Thyroid gland (tissue), 4 donors: ENCODE data around the gene ICE2. TPM values are rescaled to one million over a fixed set of nuclear protein-coding genes. Genes with fewer than 3 reads are reported as not detected.

Experiments used
- DNase-seq, 2 donors: peaks; one replicate each; pipeline ENCODE4 v3.0.0-alpha.2; 2019
- H3K27ac ChIP-seq, 3 donors: fragments of 200-600 bp; sonication (generic); 1 replicate in 2 of 3; 2 replicates in 1 of 3; pipeline ENCODE4 v1.5.1; 2016 to 2019; ENCODE audit warnings: mild to moderate bottlenecking in 1 of 3, moderate library complexity in 1 of 3
- H3K27me3 ChIP-seq: fragments of 200-600 bp; sonication (generic); one replicate; pipeline ENCODE4 v1.5.1; 2019
- H3K36me3 ChIP-seq, 2 donors: fragments of 200-600 bp; sonication (generic); one replicate each; pipeline ENCODE4 v1.5.1; 2016 to 2019
- H3K4me1 ChIP-seq, 2 donors: fragments of 200-600 bp; sonication (generic); one replicate each; pipeline ENCODE4 v1.5.1; 2017 to 2019
- H3K4me3 ChIP-seq, 3 donors: fragments of 200-600 bp; sonication (generic); replicated peaks in 1 of 3; 1 replicate in 2 of 3; 2 replicates in 1 of 3; pipeline ENCODE4 v1.5.1; 2016; ENCODE audit warnings: mild to moderate bottlenecking in 1 of 3
- H3K9me3 ChIP-seq: fragments of 200-600 bp; sonication (generic); one replicate; pipeline ENCODE4 v1.5.1; 2017
- POLR2A ChIP-seq, 2 donors: fragments of 450-650 bp; IDR thresholded peaks; one replicate each; pipeline ENCODE4 v1.6.1; 2017; ENCODE audit warnings: antibody characterized with exemption in 2 of 2, mild to moderate bottlenecking in 2 of 2, moderate library complexity in 1 of 2
- WGBS, 2 donors: methylation state at CpG; one replicate each; pipeline ENCODE4 v1.1.5; 2017; 5-methylcytosine and 5-hydroxymethylcytosine counted together
- intact Hi-C: fragments of 100-400 bp; cut with DNase I; formaldehyde crosslinking; loops from one replicate; pipeline ENCODE4 v1.15.1; 2023
- total RNA-seq, 4 donors: library from RNA; depleted of rRNA; stranded (reverse); fragments of >200 nt; gene quantifications; one replicate each; pipeline ENCODE4 v1.2.3, GENCODE V29; 2016
- TF ChIP-seq, protein P1 (sequence below), 6 experiments: fragments of 200-600 bp in 3 of 6; fragments of 450-650 bp in 3 of 6; sonication (generic) in 3 of 6; IDR thresholded peaks; one replicate each; pipeline ENCODE4 v1.5.1; 2016 to 2019; ENCODE audit warnings: antibody characterized with exemption in 6 of 6, mild to moderate bottlenecking in 2 of 6, inconsistent platforms in 1 of 6, moderate library complexity in 1 of 6

Gene ICE2
- total RNA-seq, 4 donors from 2014 or later = 52.6 to 84.5 (median 59.5) TPM

DNA sequence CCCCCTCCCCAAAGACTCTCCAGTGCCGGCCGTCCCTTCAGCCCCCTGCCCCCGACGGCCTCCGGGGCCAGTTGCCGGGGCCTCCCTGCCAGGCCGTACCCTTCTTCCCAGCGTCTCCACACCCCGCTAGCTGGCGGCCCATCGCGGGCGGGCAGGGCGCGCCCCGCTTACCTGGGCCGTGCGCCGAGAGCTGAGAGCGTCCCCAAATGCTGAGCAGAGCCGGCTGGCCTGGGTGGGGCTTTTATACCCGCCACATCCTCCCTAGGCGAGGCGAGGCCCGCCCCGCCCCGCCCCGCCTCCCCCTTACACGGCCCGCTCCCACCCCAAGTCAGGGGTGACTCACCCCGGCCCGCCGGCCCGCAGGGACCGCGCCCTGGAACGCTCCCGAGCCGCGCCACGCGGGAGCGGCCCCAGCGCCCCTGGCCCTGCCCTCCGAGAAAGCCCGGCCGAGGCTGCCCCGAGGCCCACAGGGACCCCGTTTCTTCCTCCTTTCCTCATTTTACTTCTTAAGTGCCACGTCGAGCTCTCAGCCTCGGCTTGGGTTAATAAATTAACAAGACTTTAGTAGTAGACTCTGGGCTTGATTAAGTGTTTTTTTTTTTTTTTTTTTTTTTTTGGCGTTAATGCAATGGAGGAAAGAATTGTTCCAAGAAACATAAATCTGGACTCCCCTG is 81.0 kb downstream of the ICE2 start, which contains the start of gene ANXA2:
Gene ANXA2 (minus strand): TSS at position 215 of the 674 bp plus-strand sequence. CDS start 11,911 bp downstream, outside the sequence.
- Histone ChIP-seq H3K4me1 (peaks cover 37 to 38% of the 10 kb centered on the region in 2 donors), H3K27me3 (no peaks in the 10 kb centered on the region), H3K9me3 (no peaks in the 10 kb centered on the region), H3K4me3 (peak within 1 kb of the TSS; percentile 91 to 95 (median 94)), H3K27ac (peak within 1 kb of the TSS; percentile 96 to 99 (median 98)), H3K36me3 (no peaks in the 10 kb centered on the region)
- WGBS, 2 donors = 0 to 1% methylated on average over 16 to 23 of the region's 53 CpGs
- TF ChIP-seq POLR2A (IDR thresholded peaks at IDR 0.05) = peak; percentile 54 to 94
- TF ChIP-seq, protein P1, sequence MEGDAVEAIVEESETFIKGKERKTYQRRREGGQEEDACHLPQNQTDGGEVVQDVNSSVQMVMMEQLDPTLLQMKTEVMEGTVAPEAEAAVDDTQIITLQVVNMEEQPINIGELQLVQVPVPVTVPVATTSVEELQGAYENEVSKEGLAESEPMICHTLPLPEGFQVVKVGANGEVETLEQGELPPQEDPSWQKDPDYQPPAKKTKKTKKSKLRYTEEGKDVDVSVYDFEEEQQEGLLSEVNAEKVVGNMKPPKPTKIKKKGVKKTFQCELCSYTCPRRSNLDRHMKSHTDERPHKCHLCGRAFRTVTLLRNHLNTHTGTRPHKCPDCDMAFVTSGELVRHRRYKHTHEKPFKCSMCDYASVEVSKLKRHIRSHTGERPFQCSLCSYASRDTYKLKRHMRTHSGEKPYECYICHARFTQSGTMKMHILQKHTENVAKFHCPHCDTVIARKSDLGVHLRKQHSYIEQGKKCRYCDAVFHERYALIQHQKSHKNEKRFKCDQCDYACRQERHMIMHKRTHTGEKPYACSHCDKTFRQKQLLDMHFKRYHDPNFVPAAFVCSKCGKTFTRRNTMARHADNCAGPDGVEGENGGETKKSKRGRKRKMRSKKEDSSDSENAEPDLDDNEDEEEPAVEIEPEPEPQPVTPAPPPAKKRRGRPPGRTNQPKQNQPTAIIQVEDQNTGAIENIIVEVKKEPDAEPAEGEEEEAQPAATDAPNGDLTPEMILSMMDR (IDR thresholded peaks at IDR 0.05) = no peak
- intact Hi-C loops = loop anchor here (5.0 kb wide), 1 partner anchor 36 kb away; no protein-coding TSS in a partner anchor
- peak; percentile 83 to 84 for DNase-seq

DNA sequence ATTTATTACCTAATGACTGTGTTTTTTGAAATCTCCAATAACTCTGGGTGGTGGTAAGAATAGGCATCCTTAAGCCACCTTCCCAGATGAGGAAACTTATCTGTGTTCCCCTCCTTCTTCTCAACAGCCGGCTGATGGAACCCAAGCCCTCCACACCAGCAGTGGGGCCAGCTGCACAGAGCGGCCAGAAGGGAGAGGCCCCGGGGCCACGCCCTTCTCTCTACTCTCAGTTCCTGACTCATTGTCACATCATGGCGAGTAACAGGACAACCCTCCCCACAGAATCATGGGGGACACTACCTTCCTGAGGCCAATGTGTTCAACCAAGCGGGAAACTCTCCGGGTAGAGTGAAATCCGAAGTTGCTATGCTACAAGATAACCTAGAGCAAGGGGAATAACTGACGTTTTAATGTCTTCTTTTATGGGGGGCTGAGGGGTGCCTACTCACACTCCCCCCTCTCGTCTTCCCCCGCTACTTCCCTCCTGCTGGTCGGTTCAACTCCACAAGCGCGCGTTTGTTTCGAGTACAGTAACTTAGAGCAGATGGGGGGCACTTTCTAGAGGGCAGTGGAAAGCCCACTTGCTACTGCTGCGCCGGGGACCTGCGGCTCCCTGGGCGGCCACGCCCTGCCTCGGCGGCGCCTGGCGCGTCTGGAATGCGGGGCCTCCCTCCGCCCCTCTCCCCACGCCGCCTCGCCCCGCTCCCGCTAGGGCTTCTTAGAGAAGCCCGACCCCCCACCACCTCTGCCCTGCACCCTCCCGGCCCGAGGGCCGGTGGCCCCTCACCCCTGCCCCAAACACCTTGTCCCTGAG is 81.8 kb downstream of the ICE2 start:
- H3K9me3 ChIP-seq = no peaks in the 10 kb centered on the region
- H3K36me3 ChIP-seq = no peaks in the 10 kb centered on the region
- H3K27me3 ChIP-seq = no peaks in the 10 kb centered on the region
- H3K4me3 ChIP-seq = peak overlapping the region; percentile 91 to 95 (median 94)
- DNase-seq = peak; percentile 65 to 67
- peaks cover 43 to 45% of the 10 kb centered on the region in 2 donors for H3K4me1 ChIP-seq
- TF ChIP-seq, protein P1 (IDR thresholded peaks at IDR 0.05) = no peak
- peak in 1 of 2 donors; percentile 59 for TF ChIP-seq POLR2A (IDR thresholded peaks at IDR 0.05)
- peak overlapping the region; percentile 96 to 99 (median 98) for H3K27ac ChIP-seq
- intact Hi-C loops = loop anchor here (5.0 kb wide), 1 partner anchor 35 kb away; no protein-coding TSS in a partner anchor
- WGBS, 2 donors = 1 to 2% methylated on average over 25 to 26 of the region's 37 CpGs

DNA sequence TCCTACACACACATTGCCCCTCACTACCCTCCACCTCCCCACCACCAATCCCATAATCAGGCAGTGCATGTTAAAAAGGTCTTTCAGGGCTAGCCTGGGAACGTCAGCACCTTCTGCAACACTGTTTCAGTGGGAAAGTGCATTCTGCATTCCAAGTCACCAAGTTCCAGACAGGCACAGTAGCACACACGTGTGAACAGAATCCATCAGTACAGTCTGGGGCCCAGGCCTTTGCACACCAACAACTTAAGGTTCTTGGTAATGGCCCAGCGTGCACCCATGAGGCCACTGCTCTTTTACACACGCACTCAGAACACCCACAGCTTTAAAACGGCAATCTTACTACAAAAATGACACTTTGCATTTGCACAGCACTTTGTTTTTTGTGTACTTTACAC is 82.4 kb downstream of the ICE2 start:
- TF ChIP-seq POLR2A (IDR thresholded peaks at IDR 0.05) = no peak
- TF ChIP-seq, protein P1 (IDR thresholded peaks at IDR 0.05) = no peak

DNA sequence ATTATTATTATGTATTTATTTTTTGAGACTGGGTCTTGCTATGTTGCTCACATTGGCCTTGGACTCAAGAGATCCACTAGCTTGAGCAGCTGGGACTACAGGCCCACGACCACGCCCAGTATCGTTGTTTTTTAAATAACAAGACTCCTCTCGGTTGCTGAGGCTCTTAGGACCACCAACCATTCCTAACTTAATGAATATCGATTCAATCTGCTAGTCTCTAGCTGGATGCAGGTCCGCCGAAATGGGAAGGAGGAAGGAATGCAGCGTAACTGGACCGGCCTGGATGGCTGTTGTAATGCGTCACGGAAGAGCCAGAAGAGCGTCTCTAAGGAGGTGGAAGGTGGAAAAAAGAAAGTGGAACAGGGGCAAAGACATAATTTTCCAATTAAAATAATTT is 82.8 kb downstream of the ICE2 start:
- Histone ChIP-seq H3K9me3 (no peaks in the 10 kb centered on the region), H3K36me3 (no peaks in the 10 kb centered on the region), H3K4me3 (peak overlapping the region in 1 of 3 donors; percentile 91), H3K4me1 (peaks cover 54 to 56% of the 10 kb centered on the region in 2 donors), H3K27me3 (no peaks in the 10 kb centered on the region), H3K27ac (peak overlapping the region; percentile 48 to 99 (median 98))
- WGBS, 2 donors = 47 to 54% methylated on average over 12 of the region's 12 CpGs
- DNase-seq = peak in 1 of 2 donors; percentile 35
- intact Hi-C loops = loop anchor here (5.0 kb wide), 1 partner anchor 34 kb away; no protein-coding TSS in a partner anchor
- TF ChIP-seq, protein P1 (IDR thresholded peaks at IDR 0.05) = no peak
- no peak for TF ChIP-seq POLR2A (IDR thresholded peaks at IDR 0.05)

More for the DNA sequence above, 82.4 kb downstream of the ICE2 start:
- 37 to 41% methylated on average over 5 of the region's 5 CpGs for WGBS, 2 donors
- Histone ChIP-seq H3K4me3 (peak overlapping the region in 2 of 3 donors; percentile 91 to 94), H3K27me3 (no peaks in the 10 kb centered on the region), H3K9me3 (no peaks in the 10 kb centered on the region), H3K4me1 (peaks cover 49 to 51% of the 10 kb centered on the region in 2 donors), H3K27ac (peak overlapping the region; percentile 96 to 99 (median 98)), H3K36me3 (no peaks in the 10 kb centered on the region)
- DNase-seq = no peak
- intact Hi-C loops = loop anchor here (5.0 kb wide), 1 partner anchor 34 kb away; no protein-coding TSS in a partner anchor
